ENCODE measurements around the gene TSPAN9.

Gene TSPAN9

GRCh38 chr12:3195859-3196483 lies 118.8 kb downstream of the TSPAN9 start:
- DNase-seq, result no peak
- ATAC-seq (replicated peaks), result no peak
- Mint-ChIP-seq H3K4me3 (no peak overlapping the region), H3K4me1 (peaks cover 25 to 31% of the 10 kb centered on the region in 2 donors), H3K36me3 (peaks cover 0 to 4% of the 10 kb centered on the region in 2 donors), H3K27ac (no peak overlapping the region), H3K27me3 (peaks cover 62 to 70% of the 10 kb centered on the region in 2 donors), H3K9me3 (no peaks in the 10 kb centered on the region)

DNA sequence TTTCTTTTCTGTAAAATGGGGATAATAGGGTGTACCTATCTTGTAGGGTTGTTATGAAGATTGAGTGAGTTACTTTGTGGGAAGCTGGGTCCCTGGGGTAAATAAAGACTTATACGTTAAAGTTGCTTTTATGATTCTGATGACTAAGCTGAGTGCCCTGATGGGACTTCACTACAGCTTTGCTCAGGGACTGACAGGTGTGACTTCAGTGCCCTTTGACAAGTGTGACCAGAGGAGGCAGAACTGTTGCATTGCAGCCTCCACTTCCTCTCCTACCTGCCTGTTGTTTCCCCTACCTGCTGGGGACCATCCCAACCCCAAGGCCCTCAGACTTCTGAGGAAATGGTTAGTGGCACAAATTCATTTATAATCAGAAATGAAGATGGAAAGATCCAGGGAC lies 119.3 kb downstream of the TSPAN9 start:
- ATAC-seq (replicated peaks) (peak; percentile 62 to 69), DNase-seq (no peak)
- Mint-ChIP-seq H3K4me3 (no peak overlapping the region), H3K4me1 (peaks cover 29 to 36% of the 10 kb centered on the region in 2 donors), H3K27me3 (peaks cover 66 to 70% of the 10 kb centered on the region in 2 donors), H3K27ac (no peak overlapping the region), H3K9me3 (no peaks in the 10 kb centered on the region), H3K36me3 (peaks cover 0 to 4% of the 10 kb centered on the region in 2 donors)

- no peak overlapping the region for H3K27ac Mint-ChIP-seq
- DNase-seq (no peak), ATAC-seq (replicated peaks) (no peak)
- peaks cover 0 to 4% of the 10 kb centered on the region in 2 donors for H3K36me3 Mint-ChIP-seq
- no peak overlapping the region for H3K4me3 Mint-ChIP-seq
- peaks cover 65 to 66% of the 10 kb centered on the region in 2 donors for H3K27me3 Mint-ChIP-seq
- peaks cover 29 to 36% of the 10 kb centered on the region in 2 donors for H3K4me1 Mint-ChIP-seq
- no peaks in the 10 kb centered on the region for H3K9me3 Mint-ChIP-seq
These were observed 120.1 kb downstream of the TSPAN9 start for GRCh38 chr12:3197131-3197818.

DNA sequence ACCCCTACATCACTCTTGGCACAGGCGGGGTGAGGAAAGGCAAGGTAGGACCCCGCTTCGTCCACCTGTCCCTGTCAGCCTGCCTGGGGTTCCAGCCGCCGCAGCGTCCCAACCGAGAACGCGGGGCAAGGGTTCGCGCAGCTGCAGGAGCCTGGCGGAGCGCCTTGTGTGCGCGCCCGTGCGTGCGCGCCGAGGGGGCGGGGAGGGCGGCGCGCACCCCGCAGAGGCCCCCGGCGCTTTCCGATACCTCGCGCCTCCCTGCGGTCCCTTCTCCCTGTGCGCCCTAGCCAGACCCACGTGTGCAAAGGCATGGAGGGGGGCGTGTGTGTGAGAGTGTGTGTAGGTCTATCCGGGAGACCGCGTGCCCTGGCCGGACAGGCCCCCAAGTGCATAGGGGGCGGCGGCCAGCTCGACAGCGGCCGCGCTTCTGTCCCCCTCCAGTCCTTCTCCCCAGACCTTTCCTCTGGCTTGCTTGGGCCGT lies 122.4 kb downstream of the TSPAN9 start:
- Mint-ChIP-seq H3K27me3 (peaks cover 61 to 64% of the 10 kb centered on the region in 2 donors), H3K4me3 (peak overlapping the region; percentile 76 to 82), H3K27ac (no peak overlapping the region), H3K4me1 (peaks cover 33 to 36% of the 10 kb centered on the region in 2 donors), H3K9me3 (no peaks in the 10 kb centered on the region), H3K36me3 (peaks cover 0 to 4% of the 10 kb centered on the region in 2 donors)
- no peak for DNase-seq
- ATAC-seq (replicated peaks), result peak; percentile 19 to 28

DNA sequence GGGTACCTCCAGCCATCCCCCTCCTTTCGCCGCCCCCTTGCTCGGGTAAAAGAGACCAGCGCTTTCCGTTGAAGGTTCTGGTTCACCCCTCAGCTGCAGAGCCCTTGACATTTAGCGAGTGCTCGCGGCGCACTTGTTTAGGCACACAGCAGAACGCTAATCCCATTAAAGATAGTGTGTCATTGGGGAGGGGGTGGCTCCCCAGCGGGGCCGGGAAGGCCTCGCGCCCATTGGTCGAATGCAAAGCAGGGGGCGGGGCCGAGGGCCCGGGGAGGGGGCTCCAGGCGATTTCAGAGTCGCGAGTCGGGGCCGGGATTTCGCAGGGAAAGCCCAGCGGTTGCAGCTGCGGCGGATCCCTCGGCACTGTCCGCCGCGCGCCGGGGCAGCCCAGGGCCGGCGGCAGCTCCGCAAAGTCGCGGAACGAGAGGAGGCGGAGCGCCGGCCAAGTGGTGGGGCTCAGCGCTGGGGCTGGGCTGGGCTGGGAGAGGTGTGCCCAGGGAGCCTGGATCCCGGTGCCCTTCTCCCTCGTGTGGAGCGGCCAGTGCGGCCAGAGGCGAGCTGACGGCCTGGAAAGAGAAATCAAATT lies 122.9 kb downstream of the TSPAN9 start:
- Mint-ChIP-seq H3K9me3 (no peaks in the 10 kb centered on the region), H3K4me3 (peak overlapping the region; percentile 76 to 82), H3K27ac (no peak overlapping the region), H3K4me1 (peaks cover 33 to 36% of the 10 kb centered on the region in 2 donors), H3K36me3 (peaks cover 0 to 4% of the 10 kb centered on the region in 2 donors), H3K27me3 (peaks cover 58 to 62% of the 10 kb centered on the region in 2 donors)
- peak; percentile 41 to 44 for ATAC-seq (replicated peaks)
- DNase-seq, result no peak

DNA sequence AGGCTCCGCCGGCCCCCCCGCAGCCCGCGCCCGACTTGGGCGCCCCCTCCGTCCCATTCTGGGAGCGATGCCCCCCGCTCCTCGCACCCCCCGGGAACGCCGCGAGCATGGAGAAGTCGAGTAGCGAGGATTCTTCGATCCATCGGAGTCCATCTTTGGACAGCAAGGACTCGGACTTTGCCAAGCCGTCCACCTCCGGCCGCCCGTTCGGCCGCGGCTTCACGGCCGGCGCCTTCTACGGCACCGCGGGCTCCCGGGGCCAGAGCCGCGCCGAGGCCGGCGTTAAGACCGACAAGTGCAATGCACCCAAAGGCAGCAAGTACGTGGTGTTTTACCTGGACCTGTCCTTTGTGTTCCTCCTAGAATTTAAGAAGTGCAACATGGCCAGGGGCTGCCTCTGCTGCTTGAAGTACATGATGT lies 123.6 kb downstream of the TSPAN9 start:
- H3K27ac Mint-ChIP-seq, result no peak overlapping the region
- no peaks in the 10 kb centered on the region for H3K9me3 Mint-ChIP-seq
- DNase-seq, result no peak
- H3K36me3 Mint-ChIP-seq, result peaks cover 0 to 4% of the 10 kb centered on the region in 2 donors
- peak overlapping the region; percentile 41 to 56 for H3K4me3 Mint-ChIP-seq
- ATAC-seq (replicated peaks), result no peak
- H3K27me3 Mint-ChIP-seq, result peaks cover 58 to 59% of the 10 kb centered on the region in 2 donors
- H3K4me1 Mint-ChIP-seq, result peaks cover 39 to 42% of the 10 kb centered on the region in 2 donors

GRCh38 chr12:3201339-3202051 lies 124.3 kb downstream of the TSPAN9 start:
- Mint-ChIP-seq H3K9me3 (no peaks in the 10 kb centered on the region), H3K27ac (peak overlapping the region; percentile 6), H3K36me3 (peaks cover 0 to 4% of the 10 kb centered on the region in 2 donors), H3K4me1 (peaks cover 33 to 37% of the 10 kb centered on the region in 2 donors), H3K4me3 (peak overlapping the region; percentile 39 to 56), H3K27me3 (peaks cover 52 to 53% of the 10 kb centered on the region in 2 donors)
- DNase-seq, result no peak
- no peak for ATAC-seq (replicated peaks)

- H3K4me3 Mint-ChIP-seq, result no peak overlapping the region
- H3K4me1 Mint-ChIP-seq, result peaks cover 27 to 31% of the 10 kb centered on the region in 2 donors
- DNase-seq (no peak), ATAC-seq (replicated peaks) (no peak)
- peaks cover 48 to 49% of the 10 kb centered on the region in 2 donors for H3K27me3 Mint-ChIP-seq
- H3K36me3 Mint-ChIP-seq, result peaks cover 0 to 4% of the 10 kb centered on the region in 2 donors
- no peak overlapping the region for H3K27ac Mint-ChIP-seq
- no peaks in the 10 kb centered on the region for H3K9me3 Mint-ChIP-seq
These were observed 124.9 kb downstream of the TSPAN9 start for GRCh38 chr12:3202096-3202495.

- peaks cover 0 to 4% of the 10 kb centered on the region in 2 donors for H3K36me3 Mint-ChIP-seq
- peaks cover 46 to 49% of the 10 kb centered on the region in 2 donors for H3K27me3 Mint-ChIP-seq
- DNase-seq (peak; percentile 29), ATAC-seq (replicated peaks) (peak; percentile 54 to 61)
- no peak overlapping the region for H3K4me3 Mint-ChIP-seq
- no peak overlapping the region for H3K27ac Mint-ChIP-seq
- no peaks in the 10 kb centered on the region for H3K9me3 Mint-ChIP-seq
- peaks cover 25 to 29% of the 10 kb centered on the region in 2 donors for H3K4me1 Mint-ChIP-seq
These were observed 125.7 kb downstream of the TSPAN9 start for GRCh38 chr12:3202734-3203446.

GRCh38 chr12:3203713-3204112 lies 126.5 kb downstream of the TSPAN9 start:
- Mint-ChIP-seq H3K4me1 (peaks cover 25 to 29% of the 10 kb centered on the region in 2 donors), H3K27ac (no peak overlapping the region), H3K36me3 (peaks cover 0 to 3% of the 10 kb centered on the region in 2 donors), H3K27me3 (peaks cover 45 to 49% of the 10 kb centered on the region in 2 donors), H3K9me3 (no peaks in the 10 kb centered on the region), H3K4me3 (no peak overlapping the region)
- DNase-seq (no peak), ATAC-seq (replicated peaks) (no peak)

DNA sequence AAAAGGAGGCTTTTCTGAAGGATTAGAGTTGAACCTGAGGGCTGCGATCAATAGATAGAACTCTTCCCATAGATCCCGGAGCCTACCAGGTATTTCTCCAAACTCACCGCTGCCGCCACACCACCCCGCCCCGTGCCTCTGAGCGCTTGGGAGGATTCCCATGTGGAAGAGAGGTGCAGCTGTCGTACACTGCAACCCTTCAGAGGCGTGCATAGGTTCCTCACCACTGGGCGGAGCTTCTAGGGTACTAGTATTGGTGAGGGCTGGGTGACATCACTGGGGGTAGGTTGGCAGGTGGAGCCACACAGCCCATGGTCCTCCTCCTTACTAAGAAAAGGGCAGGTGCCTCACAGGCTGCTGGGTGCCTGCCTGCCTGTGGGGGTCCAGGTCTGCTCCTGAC lies 127.0 kb downstream of the TSPAN9 start:
- H3K9me3 Mint-ChIP-seq, result no peaks in the 10 kb centered on the region
- no peak overlapping the region for H3K27ac Mint-ChIP-seq
- DNase-seq, result no peak
- H3K27me3 Mint-ChIP-seq, result peaks cover 41 to 45% of the 10 kb centered on the region in 2 donors
- no peak for ATAC-seq (replicated peaks)
- H3K4me1 Mint-ChIP-seq, result peaks cover 23 to 25% of the 10 kb centered on the region in 2 donors
- no peak overlapping the region for H3K4me3 Mint-ChIP-seq
- H3K36me3 Mint-ChIP-seq, result no peaks in the 10 kb centered on the region

GRCh38 chr12:3204730-3205531 lies 127.8 kb downstream of the TSPAN9 start:
- peaks cover 16 to 17% of the 10 kb centered on the region in 2 donors for H3K4me1 Mint-ChIP-seq
- H3K27me3 Mint-ChIP-seq, result peaks cover 33 to 39% of the 10 kb centered on the region in 2 donors
- ATAC-seq (replicated peaks) (no peak), DNase-seq (no peak)
- no peaks in the 10 kb centered on the region for H3K36me3 Mint-ChIP-seq
- no peak overlapping the region for H3K4me3 Mint-ChIP-seq
- no peaks in the 10 kb centered on the region for H3K9me3 Mint-ChIP-seq
- no peak overlapping the region for H3K27ac Mint-ChIP-seq
